Transverse colon (tissue), 4 donors: ENCODE data around the gene SIRPB2. TPM values are rescaled to one million over a fixed set of nuclear protein-coding genes. Genes with fewer than 3 reads are reported as not detected.
A peak's percentile ranks its signal among the peaks of the same experiment; 100 is the strongest.

Experiments
- DNase-seq: peaks from one replicate; pipeline ENCODE4 v3.0.0-alpha.2; 2019
- H3K27ac ChIP-seq, 4 donors: fragments of 200-600 bp; sonication (generic); 2 replicates each; pipeline ENCODE4 v1.5.1; 2016 to 2018; ENCODE audit warnings: inconsistent platforms in 4 of 4
- H3K27me3 ChIP-seq: fragments of 200-600 bp; sonication (generic); 2 replicates; pipeline ENCODE4 v1.5.1; 2017; ENCODE audit warnings: inconsistent platforms
- H3K36me3 ChIP-seq, 4 donors: fragments of 200-600 bp; sonication (generic); 2 replicates each; pipeline ENCODE4 v1.5.1; 2017 to 2019; ENCODE audit warnings: inconsistent platforms in 4 of 4
- H3K4me1 ChIP-seq, 4 donors: fragments of 200-600 bp; sonication (generic); 2 replicates each; pipeline ENCODE4 v1.5.1; 2017 to 2020; ENCODE audit warnings: inconsistent platforms in 4 of 4
- H3K4me3 ChIP-seq, 4 donors: fragments of 200-600 bp; sonication (generic); 1 replicate in 1 of 4; 2 replicates in 3 of 4; pipeline versions ENCODE4 v1.5.1 to v1.6.1; 2017 to 2019; ENCODE audit warnings: inconsistent platforms in 4 of 4
- H3K9me3 ChIP-seq, 2 donors: fragments of 200-600 bp; sonication (generic); 2 replicates each; pipeline ENCODE4 v1.5.1; 2017 to 2019; ENCODE audit warnings: inconsistent platforms in 2 of 2
- CTCF ChIP-seq, 5 experiments: fragments of 200-600 bp in 3 of 5; fragments of 450-650 bp in 2 of 5; sonication (generic) in 3 of 5; IDR thresholded peaks; 1 replicate in 2 of 5; 2 replicates in 3 of 5; pipeline ENCODE4 v1.5.1; 2016 to 2017; ENCODE audit warnings: antibody characterized with exemption in 5 of 5, inconsistent platforms in 3 of 5, mild to moderate bottlenecking in 2 of 5, moderate library complexity in 1 of 5
- EP300 ChIP-seq: sonication (generic); formaldehyde crosslinking; IDR thresholded peaks from one replicate; pipeline ENCODE4 v1.6.1; 2017; ENCODE audit warnings: antibody characterized with exemption, low read depth
- POLR2A ChIP-seq: fragments of 450-650 bp; IDR thresholded peaks from one replicate; pipeline ENCODE4 v1.6.1; 2016; ENCODE audit warnings: antibody characterized with exemption, mild to moderate bottlenecking, moderate library complexity
- POLR2AphosphoS5 ChIP-seq, 3 donors: sonication (generic); formaldehyde crosslinking; IDR thresholded peaks; one replicate each; pipeline ENCODE4 v1.6.1; 2016; ENCODE audit warnings: antibody characterized with exemption in 3 of 3
- WGBS, 2 donors: methylation state at CpG; one replicate each; pipeline ENCODE4 v1.1.5; 2018; ENCODE audit warnings: low coverage in 1 of 2; 5-methylcytosine and 5-hydroxymethylcytosine counted together
- in situ Hi-C, 4 donors: fragments of 200-750 bp; cut with MboI; loops; one replicate each; pipeline versions ENCODE4 v1.15.0 to v1.15.1; 2017; ENCODE audit warnings: low sequenced_read_pairs in 3 of 4, low pct_ligation_motif_present in 1 of 4, low pct_unique_long_range_greater_than_20kb in 1 of 4
- intact Hi-C: fragments of 100-400 bp; cut with DNase I; formaldehyde crosslinking; loops from one replicate; pipeline ENCODE4 v1.15.1; 2023; ENCODE audit warnings: low total_unique reads
- total RNA-seq, 4 donors: library from RNA; depleted of rRNA; stranded (reverse); fragments of >200 nt; gene quantifications; one replicate each; pipeline ENCODE4 v1.1.0, GENCODE V29; 2016

The SIRPB2 gene
- total RNA-seq, 4 donors from 2014 or later: 3.7 to 3.8 TPM; not detected in 2

- in situ Hi-C loops: loop anchor here in 3 of 4 donors (5.0 to 10.0 kb wide), 2 partner anchors 117 to 120 kb away; no protein-coding TSS in a partner anchor
- peak; percentile 51 for DNase-seq
These were observed 56.5 kb downstream of the SIRPB2 start for GRCh38 chr20:1434571-1435336.

DNA sequence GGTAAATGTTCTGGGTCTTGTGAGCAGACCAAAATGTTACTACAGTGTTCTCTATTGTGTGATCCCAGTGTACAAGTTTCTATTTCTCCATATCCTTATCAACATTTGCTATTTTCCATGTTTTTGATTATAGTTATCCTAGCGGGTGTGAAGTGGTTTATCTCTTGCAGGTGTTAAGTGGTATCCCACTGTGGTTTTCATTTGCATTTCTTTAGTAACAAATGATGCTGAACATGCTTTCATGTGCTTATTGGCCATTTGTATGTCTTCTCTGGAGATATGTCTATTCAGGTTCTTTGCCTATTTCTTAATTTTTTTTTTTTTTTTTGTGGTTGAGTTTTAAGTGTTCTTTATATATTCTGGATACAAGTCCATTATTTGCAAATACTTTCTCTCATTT, 60.1 kb downstream of the SIRPB2 start:
- 46 to 75% methylated on average over 1 of the region's 1 CpG for WGBS, 2 donors
- Histone ChIP-seq H3K4me1 (peaks cover 0 to 11% (median 3%) of the 10 kb centered on the region in 4 donors), H3K27me3 (no peaks in the 10 kb centered on the region), H3K9me3 (no peaks in the 10 kb centered on the region), H3K4me3 (no peak overlapping the region), H3K27ac (no peak overlapping the region), H3K36me3 (no peaks in the 10 kb centered on the region)
- in situ Hi-C loops (loop anchor here in 3 of 4 donors (5.0 to 10.0 kb wide), 2 partner anchors 114 to 116 kb away; no protein-coding TSS in a partner anchor), intact Hi-C loops (no loop called here)
- TF ChIP-seq POLR2AphosphoS5 (IDR thresholded peaks at IDR 0.05): no peak
- TF ChIP-seq EP300: no peak
- TF ChIP-seq POLR2A: no peak
- no peak for TF ChIP-seq CTCF (IDR thresholded peaks at IDR 0.05)
- DNase-seq: no peak

More at GRCh38 chr20:1434571-1435336, 56.5 kb downstream of the SIRPB2 start:
- H3K27ac ChIP-seq: no peak overlapping the region
- H3K4me1 ChIP-seq: peaks cover 0 to 11% (median 0%) of the 10 kb centered on the region in 4 donors
- H3K36me3 ChIP-seq: no peaks in the 10 kb centered on the region
- WGBS, 2 donors: 43 to 65% methylated on average over 2 of the region's 2 CpGs
- intact Hi-C loops: no loop called here
- no peaks in the 10 kb centered on the region for H3K9me3 ChIP-seq
- no peak overlapping the region for H3K4me3 ChIP-seq
- no peaks in the 10 kb centered on the region for H3K27me3 ChIP-seq
- TF ChIP-seq CTCF (IDR thresholded peaks at IDR 0.05) (no peak), POLR2AphosphoS5 (IDR thresholded peaks at IDR 0.05) (no peak), EP300 (no peak), POLR2A (no peak)

- in situ Hi-C loops: loop anchor here in 3 of 4 donors (5.0 to 10.0 kb wide), 2 partner anchors 113 to 115 kb away; no protein-coding TSS in a partner anchor
- Histone ChIP-seq H3K27me3 (no peaks in the 10 kb centered on the region), H3K4me1 (peaks cover 0 to 8% (median 3%) of the 10 kb centered on the region in 4 donors), H3K27ac (peak overlapping the region in 3 of 4 donors; percentile 23 to 58 (median 41)), H3K9me3 (no peaks in the 10 kb centered on the region), H3K4me3 (no peak overlapping the region), H3K36me3 (no peaks in the 10 kb centered on the region)
- 80% methylated on average over 1 of the region's 1 CpG; no CpG with 5 or more reads in 1 of the 2 donors for WGBS, 2 donors
- DNase-seq: no peak
- TF ChIP-seq POLR2A (no peak), EP300 (no peak), POLR2AphosphoS5 (IDR thresholded peaks at IDR 0.05) (no peak), CTCF (IDR thresholded peaks at IDR 0.05) (no peak)
- intact Hi-C loops: no loop called here
These were observed 61.2 kb downstream of the SIRPB2 start for GRCh38 chr20:1430004-1430451.

GRCh38 chr20:1429143-1429728, 62.0 kb downstream of the SIRPB2 start:
- Histone ChIP-seq H3K4me1 (peaks cover 0 to 6% (median 1%) of the 10 kb centered on the region in 4 donors), H3K4me3 (no peak overlapping the region), H3K27me3 (no peaks in the 10 kb centered on the region), H3K27ac (peak overlapping the region in 3 of 4 donors; percentile 23 to 58 (median 41)), H3K36me3 (no peaks in the 10 kb centered on the region), H3K9me3 (no peaks in the 10 kb centered on the region)
- in situ Hi-C loops: no loop called here
- peak; percentile 21 for DNase-seq
- TF ChIP-seq POLR2AphosphoS5 (IDR thresholded peaks at IDR 0.05): no peak
- TF ChIP-seq CTCF (IDR thresholded peaks at IDR 0.05): no peak
- TF ChIP-seq POLR2A: no peak
- no peak for TF ChIP-seq EP300
- 86 to 100% methylated on average over 1 to 4 of the region's 4 CpGs for WGBS, 2 donors
- intact Hi-C loops: no loop called here
